Stimulated activated CD4-positive, alpha-beta T cell treated with anti-CD3 and anti-CD28 coated beads, Interleukin-4, amount 100 ng/mL, for 24 hours (primary cell): ENCODE measurements around the gene FGFR2.

Source experiments
- DNase-seq: peaks from one replicate; pipeline ENCODE4 v3.0.0-alpha.2; 2020

FGFR2 gene

DNA sequence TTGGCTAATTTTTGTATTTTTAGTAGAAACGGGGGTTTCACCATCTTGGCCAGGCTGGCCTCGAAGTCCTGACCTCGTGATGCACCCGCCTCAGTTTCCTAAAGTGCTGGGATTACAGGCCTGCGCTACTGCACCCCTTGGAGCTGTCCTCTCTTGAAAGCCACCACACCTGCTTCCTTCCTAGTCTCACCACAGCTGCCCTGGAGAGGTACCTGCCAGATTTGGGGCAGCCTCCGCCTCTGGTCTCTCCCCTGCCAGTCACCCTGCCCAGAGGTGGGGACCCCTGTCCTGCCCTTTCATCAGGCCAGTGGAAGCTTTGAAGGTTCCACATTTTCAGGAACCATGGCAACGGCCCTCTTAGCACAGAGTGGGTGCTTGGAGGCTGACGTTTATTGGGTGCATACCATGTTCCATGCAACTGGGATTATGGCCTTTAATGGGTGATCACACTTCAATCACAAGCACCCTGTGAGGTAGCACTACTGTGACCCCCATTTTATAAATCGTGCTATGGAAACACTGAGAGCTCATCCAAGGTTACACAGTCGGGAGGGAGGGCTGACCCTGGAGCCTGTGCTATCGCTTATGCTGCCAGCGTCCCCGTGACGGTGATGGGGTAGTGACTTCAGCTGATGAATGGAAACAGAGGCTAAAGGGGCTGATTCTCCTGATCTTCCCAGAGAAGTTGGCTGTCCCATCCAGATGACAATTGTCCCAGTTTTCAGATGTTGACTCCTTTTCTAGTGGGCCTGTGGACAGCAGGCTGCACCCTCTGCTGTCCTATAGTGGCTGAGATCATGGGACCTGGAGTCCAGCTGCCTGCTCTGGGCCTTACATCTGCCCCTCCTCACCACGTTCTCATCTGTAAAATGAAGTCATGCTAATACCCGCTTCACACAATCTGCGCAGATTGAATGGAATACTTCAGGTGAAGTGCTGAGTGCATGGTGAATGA is 11.5 kb upstream of the FGFR2 start:
- no peak for DNase-seq

DNA sequence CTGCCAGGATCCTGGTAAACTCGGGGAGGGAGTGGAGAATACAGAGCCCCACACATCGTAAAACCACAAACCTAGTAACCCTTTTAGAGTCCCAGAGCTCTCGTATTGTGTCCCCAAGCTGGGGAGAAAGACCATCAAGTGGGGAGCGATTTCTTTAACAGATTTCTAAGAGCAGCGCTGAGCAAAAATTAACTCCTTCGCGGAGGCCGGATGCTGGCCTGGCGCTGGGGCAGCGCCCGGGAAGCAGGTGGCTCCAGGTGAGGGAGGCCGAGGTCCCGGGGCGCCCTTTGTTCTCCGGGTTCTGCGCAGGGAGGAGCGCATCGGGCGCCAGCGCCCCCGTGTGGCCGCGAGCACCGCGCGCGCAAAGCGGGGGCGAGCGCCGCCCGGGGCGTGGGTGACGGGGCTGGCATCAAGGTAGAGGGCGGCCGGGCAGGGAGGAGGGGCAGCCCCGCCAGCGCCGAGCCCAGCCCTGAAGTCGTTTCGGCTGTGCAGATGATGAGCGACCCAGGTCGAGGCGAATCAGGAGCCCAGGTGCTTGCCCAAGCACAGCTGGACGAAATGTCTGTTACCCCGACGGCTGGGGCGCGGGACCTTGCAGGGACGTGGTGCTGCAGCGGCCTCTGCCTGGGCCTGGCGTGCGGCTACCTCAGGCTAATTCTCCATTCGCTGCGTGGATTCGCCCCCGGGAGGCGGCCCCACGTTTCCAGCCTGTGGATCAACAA is 10.4 kb upstream of the FGFR2 start:
- peak; percentile 4 for DNase-seq

DNA sequence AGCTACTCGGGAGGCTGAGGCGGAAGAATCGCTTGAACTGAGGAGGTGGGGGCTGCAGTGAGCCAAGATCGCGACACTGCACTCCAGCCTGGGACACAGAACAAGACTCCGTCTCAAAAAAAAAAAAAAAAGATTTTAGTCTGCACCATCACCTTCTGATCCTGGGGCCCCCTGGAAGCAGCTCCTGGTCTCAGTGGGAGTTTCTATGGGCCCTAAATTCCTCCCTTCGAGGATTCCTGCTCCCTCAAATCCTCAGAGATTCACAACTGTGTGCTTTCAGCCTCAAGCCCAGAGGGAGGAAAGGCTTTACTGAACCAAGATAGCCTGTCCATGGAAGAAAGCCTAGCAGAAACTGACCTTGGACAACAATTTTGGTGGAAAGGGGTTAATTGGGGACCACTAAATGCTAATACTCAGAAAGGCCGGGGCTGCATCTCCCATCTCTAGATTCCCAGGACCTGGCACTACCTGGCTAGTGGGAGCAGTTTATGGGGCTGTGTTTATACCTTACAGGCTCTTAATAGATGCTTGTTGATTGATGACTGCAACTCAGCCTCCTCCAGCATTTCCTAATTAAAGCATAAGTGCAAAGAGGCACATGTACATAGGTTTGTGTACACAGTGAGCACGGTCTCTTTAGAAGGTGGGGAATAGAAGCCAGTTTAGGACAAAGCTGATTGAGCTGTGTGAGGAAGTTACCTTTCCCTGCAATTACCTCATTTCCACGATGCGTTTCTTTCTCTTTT is 9.2 kb upstream of the FGFR2 start:
- no peak for DNase-seq

DNA sequence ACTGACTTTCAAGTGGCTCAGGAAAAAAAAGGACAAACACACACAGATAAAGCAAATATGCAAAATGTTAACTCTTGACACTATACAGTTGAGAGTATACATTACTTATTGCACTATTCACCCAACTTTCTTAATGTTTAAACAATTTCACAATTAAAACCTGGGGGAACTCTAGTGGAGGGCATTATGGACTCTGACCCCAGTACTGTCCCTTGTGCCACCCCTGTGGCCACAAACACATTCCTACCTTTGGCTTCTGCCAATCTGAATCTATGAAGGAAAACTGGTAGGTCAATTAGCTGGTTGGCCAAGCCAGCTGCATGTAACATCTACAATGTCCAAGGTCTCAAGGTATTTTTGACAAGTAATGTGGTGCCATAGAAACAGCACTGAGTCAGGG is 7.5 kb upstream of the FGFR2 start:
- no peak for DNase-seq

DNA sequence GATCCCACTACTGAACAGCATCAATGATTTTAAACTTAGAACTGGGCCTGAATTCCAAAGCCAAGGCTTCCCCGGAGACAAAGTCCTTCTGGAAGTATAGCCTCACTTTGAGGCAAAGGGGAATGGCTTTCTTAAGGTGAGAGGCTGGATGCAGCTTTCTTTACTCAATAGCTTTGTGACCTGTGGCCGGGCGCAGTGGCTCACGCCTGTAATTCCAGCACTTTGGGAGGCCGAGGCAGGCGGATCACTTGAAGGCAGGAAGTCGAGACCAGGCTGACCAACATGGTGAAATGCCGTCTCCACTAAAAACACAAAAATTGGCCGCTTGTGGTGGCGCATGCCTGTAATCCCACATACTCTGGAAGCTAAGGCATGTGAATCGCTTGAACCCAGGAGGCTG is 3.2 kb upstream of the FGFR2 start:
- DNase-seq = no peak

DNA sequence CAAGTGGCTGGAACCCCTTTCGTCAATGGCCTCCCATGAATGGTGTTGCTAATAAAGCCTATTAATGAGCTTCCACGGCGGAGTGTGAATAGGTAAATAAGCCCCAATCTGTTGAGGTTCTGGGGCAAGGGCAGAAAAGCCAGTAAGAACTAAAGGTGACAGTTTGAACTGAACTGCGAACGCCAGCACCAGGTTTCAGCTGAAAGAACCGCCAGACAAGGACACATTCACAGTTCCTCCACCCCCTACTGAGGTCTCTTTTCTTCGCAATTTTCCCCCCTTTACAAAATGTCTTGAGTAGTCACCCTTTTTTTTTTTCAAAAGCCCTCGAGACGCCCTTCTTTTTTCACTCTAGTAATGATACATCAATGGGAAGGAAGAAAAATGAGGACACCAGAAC is 2.4 kb upstream of the FGFR2 start:
- no peak for DNase-seq

DNA sequence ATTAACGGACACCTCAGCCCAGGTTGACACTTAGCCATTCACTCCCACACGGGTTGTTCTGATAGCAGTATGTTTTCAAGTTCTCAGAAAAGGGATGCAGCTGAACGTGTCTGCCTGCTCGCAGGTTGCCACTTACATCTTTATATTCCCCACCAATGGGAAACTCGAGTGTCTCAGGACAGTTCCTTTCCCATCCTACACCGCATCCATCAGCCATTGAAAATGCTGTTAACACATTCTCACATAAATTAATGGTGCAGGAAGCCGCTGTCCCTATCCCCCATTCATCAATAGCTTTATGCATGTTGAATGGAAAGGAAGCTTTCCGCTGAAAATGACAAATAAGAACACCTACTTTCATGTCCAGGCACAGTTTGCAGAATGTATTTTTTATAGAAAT is 1.7 kb upstream of the FGFR2 start:
- DNase-seq = no peak

DNA sequence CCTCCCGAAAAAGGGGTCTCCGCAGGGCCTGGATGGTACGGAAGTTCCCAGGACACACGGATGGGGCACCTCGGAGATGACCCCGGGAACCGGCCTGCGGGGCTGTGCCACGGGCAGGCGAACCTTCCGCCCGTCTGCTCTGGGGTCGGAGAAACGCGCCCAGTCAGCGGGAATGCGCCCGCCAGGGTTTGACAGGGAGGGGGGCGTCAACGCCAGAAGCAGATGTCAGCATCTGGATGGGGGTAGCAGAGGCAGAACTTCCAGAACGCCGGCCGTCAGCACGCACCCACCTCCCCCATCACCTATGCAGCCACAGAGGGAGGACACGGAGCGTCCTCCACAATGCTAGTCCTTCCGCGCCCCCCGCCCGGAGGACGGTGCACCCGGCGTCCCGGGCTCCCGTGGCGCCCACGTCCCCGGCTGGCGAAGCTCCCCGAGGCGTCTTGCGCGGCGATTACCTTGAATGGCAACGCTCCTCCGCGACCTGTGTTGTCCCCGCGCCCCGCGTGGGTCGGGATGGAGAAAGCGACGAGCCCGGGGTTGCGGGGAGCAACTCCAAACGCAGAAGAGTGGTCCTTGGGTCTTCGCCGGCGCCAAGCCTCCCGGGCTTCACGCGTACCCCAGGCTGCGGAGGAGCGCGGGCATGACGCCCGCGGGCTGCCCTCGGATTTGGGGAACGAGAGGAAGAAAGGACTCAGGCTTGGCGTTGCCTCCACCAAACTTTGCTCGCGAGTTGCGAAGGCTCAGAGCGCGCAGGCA is 561 bp downstream of the FGFR2 start:
- no peak for DNase-seq

DNA sequence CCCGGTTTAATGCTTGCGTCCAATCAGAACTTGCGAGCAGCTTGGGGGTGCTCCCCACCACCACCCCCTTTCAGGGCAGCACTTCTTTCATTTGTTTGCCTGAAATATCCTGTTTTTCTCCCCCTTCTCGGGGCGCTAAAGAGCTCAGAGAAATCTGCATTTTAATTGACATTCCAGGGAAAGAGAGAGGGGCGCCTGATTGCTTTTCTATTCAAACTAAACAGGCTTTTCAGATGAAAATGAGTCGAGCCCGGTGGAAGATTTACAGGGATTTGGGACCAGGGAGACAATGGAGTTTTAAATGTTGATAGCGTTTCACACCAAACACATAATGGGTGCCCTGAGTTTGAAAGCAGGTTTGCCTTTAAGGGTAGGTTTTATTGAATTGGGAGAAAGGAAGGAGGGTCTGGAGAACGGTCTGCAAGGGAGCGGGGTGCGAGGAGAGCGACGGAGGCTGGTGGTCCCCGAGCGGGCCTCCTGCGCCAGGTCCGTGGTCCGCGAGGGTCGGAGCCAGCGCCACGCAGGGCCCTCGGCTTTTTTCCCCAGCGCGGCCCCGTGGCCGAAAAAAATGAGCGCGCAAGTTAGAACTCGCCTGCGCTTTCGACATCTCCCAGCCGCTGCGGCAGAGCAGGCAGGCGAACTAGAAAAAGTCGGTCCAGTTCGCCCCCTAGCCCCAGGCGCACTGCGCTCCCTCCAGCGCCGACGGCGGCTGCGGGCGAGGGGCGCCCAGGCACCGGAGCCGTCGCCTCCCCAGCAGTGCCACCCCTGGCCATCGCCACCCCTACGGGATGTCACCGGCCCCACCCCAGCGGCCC is 1.3 kb downstream of the FGFR2 start:
- no peak for DNase-seq

DNA sequence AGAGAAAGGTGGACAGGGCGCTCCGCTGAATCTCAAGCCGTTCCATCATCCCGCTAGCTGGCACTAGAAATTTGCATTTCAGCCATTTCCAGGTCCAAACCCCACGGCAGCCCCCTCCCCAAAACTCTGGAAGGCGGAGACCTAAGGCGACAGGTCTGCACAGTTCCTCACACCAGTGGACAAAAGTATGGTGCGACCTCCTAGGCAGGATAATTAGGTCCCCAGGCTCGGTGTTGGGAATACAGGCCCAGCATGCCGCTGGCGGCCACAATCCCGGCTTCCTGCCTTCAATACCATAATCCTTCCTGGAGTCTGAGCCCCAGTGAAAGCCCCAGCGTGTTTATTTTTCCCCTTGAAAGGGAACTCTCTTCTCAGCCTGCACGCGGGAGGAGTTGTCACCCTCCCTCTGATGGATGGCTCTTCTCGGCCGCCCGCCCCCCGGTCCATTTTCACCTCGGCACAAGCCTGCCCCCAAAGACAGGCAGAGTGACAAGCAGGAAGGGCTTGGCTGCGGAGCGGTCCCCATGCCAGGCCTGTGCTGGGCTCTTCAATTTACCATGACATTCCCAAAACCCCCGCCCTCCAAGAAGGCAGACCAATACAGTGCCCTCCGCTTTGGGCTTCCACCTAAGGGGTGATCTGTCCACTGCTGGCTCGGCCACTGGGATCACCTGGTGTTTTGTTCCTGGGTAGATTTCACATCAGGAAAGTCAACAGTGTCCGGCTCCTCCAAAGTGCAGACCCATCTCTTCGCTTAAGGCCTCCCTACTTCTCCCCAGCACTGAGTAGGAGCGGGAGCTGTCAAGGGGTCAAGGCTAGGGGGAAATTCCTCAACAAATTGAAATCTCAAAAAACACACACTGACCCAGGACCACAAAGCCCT is 2.2 kb downstream of the FGFR2 start:
- no peak for DNase-seq

DNA sequence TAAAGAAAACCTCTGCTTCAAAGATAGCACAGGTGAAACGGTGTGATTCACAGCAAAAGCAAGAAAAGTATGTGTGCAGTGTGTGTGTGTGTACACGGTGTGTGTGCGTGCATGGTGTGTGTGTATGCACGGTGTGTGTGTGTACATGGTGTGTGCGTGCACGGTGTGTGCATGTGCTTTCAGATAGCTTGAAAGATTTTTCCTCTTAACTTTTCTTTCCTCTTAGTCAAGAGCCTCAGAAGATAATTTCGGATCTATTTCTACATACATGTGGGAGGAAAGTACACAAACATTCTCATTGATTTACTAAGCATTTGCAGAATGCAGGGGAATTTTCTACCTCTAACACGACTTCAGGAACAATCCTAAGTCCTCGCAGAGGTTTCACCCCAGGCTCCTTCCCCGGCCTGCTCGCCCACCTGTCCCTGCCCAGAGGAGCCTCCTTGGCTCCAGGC is 2.9 kb downstream of the FGFR2 start:
- DNase-seq = no peak

DNA sequence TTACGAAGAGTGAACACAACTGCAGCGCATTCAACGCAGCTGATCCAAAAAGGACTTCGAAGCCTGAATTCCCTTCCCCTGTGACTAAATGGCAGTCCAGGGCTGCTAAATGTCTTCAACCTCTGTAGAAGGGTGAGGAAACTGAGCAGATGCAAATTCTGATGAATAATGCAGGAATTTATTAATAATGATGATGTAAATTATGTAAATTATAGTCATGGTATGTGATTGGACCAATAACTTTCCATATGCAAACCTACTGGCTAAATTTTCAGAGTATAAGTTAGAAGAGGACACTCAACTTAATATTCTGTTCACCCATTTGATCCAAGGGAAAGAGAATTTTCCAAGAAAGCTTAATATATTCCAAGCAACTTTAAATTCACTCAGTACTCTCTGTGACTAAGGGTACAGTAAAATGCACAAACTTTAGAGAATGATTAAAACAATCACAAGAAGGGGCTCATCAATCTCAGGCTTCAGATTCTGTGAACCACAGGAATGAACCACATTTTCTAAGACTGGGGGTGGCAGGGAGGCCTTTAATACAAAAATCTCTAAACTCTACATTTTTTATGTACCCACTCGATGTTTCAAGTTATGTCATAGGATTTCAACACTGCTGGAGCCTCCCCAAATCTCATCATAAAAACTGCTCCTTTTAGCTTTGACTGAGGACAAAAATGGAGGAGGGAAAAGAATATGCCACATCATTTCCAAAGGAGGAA is 3.5 kb downstream of the FGFR2 start:
- no peak for DNase-seq

DNA sequence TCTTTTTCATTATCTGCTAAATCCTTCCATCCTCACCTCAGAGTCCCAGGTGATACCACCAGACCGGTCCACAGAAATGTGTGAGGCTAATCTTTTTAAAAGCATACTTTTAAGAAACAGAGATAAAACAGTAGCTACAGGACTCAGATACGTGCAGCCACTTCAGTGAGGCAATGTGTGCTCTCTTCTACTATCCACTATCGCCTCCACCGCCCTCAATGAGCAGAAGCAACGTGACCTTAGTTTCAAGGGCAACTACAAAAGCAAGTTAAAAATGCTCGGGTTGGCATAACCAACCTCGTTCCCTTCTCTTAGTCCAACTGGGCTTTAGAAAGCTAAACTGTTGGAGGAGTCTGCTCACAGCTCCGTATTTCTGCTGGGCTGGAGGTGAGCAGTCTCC is 4.2 kb downstream of the FGFR2 start:
- DNase-seq = no peak

DNA sequence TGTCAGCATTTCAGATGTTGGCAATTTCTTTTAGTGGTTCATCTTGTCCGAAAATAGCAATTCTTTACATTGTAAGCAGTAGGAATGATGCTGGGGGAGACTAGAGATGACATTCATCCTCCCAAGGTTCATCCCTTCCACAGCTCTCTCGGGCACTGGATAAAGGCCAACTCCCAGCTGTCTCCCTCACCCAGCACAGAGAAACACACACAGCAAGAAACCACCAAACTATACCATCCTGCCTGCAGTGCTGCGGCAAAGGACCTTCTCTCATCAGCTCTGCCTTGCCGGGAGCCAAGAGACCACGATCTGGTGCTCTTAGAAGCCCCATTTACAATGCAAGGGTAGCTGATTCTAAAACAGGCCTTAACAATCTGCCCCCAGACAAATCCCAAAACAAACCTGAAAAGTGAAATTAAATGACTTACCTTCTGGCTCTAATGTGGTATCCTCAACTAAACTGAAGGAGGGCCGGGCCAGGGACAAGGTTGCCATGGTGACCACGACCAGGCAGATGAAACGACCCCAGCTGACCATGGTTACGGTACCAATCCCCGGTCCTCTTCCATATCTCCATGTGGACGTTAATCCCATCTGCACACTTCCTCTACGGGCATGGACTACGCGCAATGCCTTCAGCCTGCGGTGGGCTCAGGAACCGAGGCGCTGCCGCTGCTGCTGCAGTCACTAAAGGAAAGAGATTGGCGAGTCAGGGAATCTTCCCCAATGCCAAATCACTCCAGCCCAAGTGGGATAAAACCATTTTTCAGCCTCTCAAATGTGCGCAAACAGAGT is 4.8 kb downstream of the FGFR2 start:
- DNase-seq = no peak

DNA sequence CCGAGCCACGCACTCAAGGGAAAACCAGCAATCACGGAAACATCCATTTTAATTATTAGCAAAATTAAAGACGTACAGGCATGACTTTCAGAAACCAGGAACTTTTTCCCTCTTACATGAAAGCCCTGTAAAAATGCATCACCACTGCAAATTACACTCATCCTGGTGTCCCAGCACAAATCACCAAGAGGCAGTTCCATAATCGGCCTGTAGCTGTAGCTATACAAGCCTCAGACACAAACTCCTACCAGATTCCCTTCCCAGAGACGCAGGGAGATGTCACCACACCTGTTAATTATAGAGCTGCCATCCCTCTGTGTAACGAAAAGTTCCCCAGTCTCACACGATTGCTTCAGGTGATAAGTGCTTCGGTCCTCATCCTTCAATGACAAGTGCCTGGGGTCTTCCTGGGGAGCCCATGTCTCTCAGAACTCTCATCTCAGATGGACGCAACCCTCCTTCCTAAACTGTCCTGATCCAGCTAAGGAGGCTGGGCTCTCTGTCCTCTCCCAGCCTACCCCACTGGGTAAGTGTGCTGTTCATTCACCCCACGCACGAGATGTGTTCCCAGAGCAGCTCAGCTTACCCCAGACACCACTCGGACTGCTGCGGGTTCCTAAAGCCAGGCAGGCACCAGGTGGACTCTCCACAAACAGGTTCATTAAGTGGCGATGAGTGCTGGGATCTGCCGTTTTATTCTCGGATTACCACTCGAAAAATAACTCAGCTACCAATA is 5.9 kb downstream of the FGFR2 start:
- no peak for DNase-seq

DNA sequence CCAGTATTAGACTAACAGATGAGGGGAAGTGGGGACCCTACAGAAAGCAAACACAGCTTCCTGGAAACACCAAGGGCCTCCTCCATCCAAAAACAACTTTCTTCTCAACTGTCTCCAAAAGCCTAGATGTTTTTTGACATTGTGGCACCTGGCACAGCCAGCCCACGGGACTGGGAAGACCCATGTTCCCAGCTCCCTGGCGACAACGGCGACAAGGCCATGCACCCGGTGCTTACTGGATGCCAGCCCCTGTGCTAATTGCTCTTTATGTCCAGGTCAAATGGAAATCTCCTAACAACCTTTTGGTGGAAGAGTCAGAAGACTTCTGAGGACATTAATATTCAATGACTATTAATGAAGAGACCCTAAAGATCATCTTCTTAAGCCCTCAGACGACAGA is 7.1 kb downstream of the FGFR2 start:
- no peak for DNase-seq

DNA sequence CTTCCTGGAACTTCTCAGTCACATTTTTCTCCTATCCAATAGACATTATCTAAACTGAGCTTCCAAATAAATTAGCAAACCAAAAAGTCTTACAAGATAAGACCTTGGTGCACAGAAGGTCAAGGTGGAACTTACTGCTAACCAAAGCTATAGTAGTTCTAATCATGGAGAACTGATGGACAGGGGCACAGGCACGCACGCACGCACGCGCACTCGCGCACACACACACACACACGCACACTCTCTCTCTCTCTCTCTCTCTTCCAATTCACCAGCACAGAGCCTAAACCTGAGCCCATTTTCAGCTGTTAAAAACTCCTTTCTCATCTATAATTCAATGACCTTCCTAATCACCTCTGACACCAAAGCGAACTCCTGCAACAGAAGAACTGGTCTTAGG is 7.5 kb downstream of the FGFR2 start:
- no peak for DNase-seq

DNA sequence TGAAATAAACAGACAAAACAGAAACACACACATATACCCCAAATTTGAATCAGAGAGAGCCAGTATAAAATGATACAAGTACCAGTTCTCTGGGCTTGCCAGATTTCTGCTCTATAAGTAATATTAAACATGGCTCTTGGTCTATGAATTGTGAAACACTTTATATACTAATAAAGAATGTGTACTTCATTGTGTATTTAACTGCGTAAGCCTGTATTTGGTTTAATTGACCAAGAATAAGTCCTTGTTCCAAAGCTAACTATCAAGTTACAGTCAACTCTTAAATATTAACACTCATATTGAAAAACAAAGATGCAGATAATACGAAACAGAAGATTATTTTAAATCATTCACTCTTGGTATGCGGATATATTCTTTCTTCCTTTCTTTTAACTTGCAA is 8.7 kb downstream of the FGFR2 start:
- DNase-seq = no peak
